GM03348 (cell line): ENCODE results near the gene WSB1.

Source experiments
- DNase-seq: peaks from one replicate; pipeline ENCODE4 v3.0.0; 2012; ENCODE audit warnings: low spot score

WSB1 gene

DNA sequence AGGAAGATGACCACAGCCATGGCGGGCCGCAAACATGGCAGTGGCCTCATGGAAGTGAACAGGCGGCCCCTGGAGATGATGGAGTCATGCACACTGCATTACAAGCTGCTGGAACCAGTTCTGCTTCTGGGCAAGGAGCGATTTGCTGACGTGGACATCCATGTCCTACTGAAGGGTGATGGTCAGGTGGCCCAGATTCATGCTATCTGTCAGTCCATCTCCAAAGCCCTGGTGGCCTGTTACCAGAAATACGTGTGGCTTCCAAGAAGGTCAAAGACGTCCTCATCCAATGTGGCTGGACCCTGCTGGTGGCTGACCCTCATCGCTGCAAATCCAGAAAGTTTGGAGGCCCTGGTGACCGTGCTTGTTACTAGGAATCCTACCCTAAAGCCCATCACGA, 13.4 kb upstream of the WSB1 start:
- no peak for DNase-seq

DNA sequence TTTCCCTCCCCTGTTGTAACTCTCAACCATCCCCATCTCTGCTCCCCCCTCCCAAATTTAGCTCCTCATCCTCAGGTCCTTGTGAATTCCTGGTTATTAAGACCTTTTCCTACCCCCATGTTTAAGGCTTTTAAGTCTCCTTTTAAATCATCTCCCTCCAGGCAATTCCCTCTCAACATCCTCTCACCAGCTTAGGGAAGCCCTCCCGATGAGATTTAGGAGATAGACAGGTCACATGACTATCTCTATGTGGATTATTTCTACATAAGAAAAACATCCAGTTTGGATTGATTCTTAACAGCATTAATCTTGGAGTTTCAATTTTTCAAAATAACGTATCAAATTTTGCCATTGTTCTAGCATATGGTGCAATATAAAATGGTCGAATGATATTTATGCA, 12.5 kb upstream of the WSB1 start:
- DNase-seq: no peak

DNA sequence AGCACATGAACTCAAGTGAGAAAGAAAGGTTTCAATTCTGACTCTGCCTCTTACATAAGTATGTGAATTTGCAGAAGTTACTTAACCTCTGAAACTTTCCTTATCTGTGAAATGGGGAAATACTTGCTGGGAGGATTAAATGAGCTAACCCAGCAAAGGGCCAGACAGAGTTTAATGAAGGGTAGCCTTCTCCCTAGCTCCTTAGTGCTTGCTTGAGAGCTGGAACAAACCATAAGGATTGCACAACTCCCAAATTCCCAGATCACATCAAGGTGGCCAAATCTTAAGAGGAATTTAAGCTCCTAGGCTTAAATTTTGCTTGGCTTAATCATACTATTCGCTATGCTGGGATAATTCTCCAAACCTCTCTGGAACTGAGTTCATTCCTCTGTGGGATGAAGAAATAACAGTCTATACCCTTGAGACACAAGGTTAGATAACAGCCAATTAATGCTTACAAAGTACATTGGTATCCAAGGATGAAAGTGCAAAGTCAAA, 11.8 kb upstream of the WSB1 start:
- peak; percentile 61 for DNase-seq

DNA sequence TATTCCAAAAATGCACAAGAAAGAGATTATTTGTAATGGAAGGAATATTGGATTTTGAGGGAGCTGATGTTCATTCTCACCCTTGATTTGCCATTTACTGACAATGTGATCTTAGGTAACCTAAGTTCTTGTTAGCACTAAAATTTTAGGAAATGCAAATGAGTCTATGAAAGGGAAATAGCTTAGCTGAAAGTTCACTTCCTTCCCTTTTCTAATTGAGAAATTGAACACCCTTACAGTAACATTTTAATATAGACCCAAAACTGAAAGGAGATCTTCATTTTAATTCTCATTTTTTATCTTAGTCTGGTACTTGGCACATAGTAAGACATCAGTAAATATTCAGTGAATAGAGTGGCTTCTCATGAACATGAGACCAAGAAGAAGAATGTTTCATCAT, 10.9 kb upstream of the WSB1 start:
- DNase-seq: no peak

DNA sequence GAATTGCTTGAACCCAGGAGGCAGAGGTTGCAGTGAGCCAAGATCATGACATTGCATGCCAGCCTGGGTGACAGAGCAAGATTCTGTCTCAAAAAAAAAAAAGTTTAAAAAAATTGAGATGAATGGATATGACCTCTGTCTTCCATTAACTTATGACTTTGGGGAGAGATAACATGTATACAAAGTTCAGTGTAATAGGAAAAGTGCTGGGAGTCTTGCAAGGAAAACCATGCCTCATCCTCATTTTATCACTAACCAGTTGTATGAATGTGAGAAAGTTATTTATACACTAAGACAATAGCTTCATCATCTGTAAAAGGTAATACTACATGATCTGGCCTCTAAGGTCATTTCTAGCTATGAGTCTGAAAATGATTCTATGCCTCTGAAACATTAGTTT, 10.2 kb upstream of the WSB1 start:
- no peak for DNase-seq

DNA sequence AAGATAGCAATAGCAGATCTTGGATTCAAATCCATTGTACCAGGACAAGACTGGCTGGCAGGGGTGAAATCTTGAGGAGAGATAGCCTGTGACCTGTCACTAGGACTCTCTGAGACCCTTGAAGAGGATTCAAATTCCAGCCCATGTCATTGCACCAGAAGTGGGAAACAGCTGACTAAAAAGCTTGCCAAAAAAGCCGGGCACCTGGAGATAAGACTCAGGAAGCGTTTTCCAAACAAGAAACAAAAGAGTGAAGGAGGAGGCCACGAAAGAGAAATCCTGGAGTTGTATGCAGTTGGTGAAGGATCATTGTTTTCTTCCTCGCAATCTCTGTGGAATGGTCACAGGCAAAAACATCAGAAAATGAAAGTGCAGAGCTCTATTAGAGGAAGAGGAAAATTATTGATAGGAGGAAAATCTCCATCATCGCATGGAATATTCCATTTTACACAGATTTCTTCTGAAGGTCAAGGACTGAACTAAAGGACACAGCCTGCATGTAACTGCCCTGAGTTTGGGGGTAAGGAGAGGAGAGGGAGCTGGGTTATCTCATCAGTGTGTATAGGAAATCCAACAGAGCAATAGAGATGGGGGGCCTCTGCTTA, 9.0 kb upstream of the WSB1 start:
- no peak for DNase-seq

DNA sequence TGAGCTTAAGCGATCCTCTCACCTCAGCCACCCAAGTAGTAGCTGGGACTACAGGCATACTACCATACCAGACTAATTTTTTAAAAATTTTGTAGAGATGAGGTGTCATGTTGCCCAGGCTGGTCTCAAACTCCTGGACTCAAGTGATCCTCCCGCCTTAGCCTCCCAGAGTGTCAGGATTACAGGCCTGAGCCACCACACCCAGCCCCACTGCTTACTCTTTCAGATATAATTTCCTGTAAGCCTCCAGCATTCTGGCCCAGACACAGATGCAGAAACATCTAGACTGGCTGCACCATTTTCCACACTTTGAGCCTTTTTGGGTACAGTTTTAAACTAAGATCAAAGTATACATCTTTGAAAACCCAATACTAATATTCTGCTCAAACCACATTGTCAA, 8.4 kb upstream of the WSB1 start:
- DNase-seq: no peak

DNA sequence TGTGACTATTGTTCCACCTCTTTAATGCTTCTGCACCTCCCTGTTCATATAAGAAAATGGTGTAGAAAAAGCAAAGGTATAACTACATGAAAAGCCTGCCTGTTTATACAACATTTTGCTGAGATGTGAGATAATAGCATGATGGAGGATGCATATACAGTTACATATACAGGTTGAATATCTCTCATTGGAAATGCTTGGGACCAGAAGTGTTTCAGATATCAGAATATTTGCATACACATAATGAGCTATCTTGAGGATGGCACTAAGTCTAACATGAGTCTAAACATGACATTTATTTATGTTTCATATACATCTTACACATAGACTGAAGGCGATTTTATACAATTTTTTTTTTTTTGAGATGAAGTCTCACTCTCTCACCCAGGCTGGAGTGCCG, 5.7 kb upstream of the WSB1 start:
- no peak for DNase-seq

DNA sequence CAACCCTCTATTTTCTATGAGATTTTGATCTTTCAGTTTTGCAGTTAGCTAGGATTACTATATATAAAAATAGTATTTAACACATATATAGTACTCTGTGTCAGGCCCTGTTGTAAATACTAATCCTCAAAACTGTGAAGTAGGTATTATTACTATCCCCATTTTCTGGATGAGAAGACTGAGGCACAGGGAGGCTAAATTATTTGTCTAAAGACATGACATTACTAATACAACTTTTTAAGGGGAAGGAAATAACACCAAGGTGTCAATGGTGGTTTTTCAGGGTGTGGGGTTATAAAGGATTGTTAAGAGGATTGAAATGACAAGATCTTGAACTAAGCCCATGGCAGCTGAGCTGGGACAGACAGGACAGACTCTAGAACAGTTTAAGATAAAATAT, 4.1 kb upstream of the WSB1 start:
- no peak for DNase-seq

DNA sequence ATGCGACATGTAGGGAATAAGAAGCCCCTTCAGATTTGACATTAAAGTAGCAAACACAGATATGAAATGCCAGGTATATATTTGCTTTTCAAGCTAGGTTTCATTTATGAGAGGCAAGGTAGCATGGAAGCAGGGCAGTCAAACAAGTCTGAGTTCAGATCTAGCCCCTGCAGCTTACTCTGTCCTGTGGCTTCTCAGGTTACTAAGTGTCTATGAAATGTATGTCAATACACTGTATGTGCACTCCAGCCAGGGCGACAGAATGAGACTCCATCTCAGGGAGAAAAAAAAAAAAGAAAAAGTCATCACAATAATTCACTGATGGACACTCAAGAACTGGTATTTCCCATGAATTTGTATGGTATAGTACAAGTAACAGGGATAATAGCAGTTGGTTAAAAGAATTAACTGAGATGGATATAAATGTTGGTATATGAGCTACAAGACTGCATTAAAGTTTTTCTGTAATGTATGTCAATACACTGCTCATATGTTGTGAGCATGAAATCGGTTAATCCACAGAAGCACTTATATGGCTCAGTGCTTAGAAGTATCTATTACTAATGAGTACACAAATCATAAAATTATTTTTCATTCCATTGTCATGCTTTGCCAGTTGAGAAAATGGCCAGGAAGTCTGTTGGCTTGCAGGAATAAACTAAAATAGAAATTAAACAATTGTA, 2.9 kb upstream of the WSB1 start:
- DNase-seq: no peak

DNA sequence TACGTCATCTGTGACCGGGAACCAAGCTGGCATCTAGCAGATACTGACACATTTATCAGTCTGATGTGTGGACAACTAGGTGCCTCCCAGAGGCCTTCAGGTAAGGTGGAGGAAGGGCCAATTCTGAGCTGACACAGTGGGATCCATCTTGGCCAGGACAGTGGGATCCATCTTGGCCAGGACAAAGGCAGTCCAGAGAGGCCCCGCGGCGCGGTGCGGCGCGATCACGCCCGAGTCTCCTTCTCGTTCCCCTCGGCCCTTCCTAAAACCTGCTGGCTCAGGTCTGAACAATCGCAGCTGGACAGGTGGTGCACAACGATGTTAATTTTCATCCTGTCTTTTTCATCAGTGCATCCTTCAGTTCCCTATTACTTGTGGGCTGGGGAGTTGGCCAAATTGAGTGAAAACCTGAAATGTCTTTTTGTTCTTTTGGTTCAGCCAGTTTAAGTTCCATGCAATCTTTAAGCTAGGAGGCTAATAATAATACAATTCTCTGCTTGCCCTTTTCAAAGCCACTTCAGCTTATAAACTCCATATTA, 486 bp upstream of the WSB1 start:
- peak; percentile 7 for DNase-seq

DNA sequence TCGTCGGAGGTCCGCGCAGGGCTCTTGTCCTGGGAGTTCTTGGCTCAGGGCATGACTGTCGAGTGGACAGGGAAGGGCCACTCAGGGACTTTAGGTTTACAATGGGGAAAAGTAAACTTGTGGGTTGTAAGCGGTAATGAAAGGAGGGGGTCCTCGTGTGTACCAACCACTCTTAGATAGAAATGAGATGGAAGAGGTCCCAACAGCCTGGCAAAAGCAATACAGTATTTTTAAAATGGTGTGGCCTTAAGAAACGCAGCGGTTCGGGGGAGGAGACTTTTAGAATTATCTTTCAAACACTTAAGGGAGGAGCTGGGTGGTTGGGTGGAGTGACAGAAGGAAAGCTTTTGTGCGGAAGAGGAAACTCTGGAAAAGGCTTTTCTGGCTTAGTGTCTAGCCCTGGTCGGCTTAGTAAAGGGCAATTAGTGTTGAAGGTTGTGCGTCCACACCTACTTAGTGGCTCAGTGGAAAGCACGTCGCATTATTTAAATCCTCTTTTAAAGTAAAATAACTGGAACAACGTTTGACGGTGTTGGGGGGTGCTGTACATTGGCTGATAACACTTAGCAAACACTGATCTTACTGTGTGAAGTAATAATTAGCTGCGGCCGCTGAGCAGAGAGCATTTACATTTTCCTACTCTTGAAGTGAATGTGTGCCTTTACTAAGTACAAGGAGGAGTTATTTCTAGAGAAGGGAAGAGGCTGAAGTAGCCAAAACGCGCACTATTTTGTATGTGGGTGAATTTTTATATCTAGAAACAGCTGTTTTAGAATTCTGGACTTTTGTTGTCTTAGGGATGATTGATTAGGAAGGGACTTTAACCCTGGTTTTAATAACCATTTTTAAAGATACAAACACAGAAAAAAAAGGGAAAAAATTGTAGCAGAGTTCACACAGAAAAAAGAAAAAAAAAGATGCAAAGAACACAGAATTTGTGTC, 1.0 kb downstream of the WSB1 start:
- peak; percentile 75 for DNase-seq

DNA sequence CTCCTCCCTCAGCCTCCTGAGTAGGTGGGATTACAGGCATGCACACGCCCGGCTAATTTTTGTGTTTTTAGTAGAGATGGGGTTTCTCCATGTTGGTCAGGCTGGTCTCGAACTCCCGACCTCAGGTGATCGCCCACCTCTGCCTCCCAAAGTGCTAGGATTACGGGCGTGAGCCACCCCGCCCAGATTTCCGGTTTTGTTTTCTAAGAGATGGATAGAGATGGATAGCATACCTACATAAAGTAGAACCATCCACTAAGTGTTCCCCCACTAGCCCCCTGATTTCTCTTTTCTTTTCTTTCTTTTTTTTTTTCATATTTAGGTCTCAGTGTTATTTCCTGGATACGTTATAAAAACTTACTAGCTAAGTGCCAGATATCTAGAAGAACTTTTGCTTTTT, 2.0 kb downstream of the WSB1 start:
- DNase-seq: no peak

DNA sequence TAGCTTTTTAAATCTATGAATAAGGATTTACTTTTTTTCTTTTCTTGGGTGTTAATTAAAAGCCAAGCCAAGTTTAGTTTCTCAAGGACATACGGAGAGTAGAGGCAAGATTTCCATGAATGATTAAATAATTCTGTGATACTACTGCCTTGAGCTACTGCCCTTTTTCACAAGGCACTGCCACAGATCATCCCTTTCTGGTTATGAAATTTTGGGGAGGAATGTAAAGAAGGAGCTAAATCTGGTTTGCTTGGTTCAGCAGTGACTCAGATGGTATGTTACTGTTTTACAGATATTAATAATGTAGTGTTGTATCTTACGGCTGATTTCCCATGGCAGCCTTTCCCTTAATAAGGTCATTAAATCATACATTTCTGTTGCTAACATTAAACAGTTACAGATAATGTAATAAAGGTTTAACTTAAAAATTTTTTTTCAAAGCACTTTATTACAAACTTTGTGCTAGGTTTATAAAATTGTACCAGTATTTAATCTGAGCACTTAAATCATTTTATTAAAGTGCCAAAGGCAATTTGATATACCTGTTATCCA, 2.6 kb downstream of the WSB1 start:
- DNase-seq: peak; percentile 78

DNA sequence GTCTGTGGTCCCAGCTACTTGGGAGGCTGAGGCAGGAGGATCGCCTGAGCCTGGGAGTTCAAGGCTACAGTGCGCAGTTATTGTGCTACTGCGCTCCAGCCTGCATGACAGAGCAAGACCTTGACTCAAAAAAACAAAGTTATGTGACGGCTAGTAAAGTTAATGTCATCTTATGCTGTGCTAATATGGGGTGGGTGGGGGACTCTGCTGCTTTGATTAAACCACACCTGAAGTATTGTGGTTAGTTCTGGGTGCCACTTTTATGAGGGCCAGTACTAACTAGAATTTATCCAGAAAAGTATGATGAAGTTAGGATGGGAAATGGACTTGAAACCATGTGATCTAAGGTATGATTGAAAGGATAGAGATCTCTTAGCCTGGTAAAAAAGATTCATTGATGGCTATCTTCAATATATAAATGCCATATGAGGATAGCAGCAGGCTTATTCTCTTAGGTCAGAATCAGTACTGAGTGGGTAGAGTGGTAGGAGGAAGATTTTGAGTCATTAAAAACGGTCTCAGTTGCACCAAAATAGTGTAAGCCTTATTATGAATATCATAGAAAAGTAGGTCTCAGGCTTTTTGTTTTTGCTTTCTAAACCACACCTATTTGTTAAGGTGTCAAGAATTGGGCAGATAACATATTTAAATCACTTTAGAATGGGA, 5.6 kb downstream of the WSB1 start:
- no peak for DNase-seq

DNA sequence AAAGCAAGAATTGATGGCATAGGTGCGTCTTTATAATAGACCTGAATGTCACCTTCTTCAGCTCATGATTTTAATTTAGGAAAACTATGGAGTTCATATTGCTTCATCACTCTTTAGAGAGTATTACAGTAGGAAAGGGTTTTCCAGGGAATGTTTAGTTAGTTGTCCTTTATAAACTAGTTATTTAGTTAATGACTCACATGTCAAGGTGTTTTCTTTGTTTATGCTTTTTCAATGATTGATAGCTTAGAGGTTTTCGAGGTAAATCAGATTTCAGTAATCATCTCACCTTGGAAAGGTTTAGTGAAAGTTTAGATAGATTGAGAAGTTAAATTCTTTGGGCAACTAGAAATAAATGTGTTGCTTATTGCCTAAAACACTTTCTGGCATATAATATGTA, 9.8 kb downstream of the WSB1 start:
- DNase-seq: no peak

DNA sequence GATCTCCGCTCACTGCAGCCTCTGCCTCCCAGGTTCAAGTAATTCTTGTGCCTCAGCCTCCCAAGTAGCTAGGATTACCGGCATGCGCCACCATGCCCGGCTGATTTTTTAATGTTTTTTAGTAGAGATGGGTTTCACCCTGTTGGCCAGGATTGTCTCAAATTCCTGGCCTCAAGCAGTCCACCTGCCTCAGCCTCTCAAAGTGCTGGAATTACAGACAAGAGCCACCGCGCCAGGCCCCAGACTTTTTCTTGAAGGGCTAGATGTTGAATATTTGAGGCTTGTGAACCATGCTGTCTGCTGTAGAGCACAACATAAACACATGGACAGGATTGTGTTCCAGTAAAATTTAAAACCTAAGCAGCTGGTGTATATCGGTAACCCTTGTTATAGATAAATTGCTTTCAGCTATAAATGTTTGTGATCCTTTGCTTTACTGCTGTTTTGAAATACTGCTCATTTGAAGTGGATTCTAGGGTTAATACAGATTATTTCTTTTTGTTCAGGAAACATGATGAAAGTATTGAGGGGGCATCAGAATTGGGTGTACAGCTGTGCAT, 12.4 kb downstream of the WSB1 start:
- DNase-seq: no peak

DNA sequence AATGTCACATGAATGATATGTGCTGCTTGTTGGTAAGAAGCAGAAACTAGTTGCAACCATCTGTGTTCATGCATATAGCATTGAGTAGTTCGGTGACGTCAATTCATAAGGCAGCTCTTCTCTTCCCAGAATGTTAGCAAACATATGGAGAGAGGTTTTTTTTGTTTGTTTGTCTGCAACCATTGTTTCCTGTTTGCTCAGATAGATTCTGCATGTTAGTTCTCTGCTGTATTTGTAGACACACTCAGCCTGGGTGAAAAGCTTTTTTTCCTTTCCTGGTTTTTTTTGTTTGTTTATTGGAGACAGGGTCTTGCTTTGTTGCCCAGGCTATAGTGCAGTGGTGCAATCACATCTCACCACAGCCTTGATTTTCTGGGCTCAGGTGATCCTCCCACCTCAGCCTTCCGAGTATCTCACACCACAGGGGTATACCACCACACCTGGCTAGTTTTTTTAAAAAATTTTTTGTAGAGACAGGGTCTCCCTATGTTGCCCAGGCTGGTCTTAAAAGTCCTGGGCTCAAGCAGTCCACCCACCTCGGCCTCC, 16.7 kb downstream of the WSB1 start:
- DNase-seq: no peak

DNA sequence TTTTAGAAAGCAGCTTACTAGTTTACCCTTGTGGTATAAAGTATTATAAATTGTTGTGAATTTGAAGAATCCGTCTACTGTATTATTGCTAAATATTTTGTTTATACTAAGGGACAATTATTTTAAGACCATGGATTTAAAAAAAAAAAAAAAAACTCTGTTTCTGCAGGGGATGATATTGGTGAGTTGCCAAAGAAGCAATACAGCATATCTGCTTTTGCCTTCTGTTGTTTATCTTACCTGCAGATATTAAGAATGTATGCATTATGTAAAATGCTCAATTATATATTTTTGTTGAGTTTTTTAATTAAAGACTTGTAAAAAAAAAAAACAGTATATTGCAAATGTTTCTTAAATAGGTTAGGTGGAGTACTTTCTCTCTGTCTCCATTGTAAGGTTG, 19.4 kb downstream of the WSB1 start:
- no peak for DNase-seq

DNA sequence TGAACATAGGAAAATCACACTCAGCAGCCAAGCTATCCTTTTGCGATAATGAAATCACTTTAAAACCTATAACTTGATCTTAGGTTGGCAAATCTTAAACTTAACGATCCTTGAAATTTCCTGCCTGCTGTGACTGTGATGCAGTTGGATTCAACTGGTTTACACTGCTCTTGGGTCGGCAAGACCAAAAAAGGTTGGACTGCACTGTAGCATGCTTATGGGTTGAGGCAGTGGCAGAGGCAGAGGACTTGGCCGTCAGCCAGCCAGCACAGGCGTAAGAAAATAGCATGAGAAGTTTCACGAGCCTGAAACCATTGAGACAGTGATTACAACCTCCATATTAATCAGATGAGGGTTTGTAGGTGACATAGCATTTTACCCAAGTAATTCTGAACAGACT, 21.4 kb downstream of the WSB1 start:
- peak; percentile 79 for DNase-seq

DNA sequence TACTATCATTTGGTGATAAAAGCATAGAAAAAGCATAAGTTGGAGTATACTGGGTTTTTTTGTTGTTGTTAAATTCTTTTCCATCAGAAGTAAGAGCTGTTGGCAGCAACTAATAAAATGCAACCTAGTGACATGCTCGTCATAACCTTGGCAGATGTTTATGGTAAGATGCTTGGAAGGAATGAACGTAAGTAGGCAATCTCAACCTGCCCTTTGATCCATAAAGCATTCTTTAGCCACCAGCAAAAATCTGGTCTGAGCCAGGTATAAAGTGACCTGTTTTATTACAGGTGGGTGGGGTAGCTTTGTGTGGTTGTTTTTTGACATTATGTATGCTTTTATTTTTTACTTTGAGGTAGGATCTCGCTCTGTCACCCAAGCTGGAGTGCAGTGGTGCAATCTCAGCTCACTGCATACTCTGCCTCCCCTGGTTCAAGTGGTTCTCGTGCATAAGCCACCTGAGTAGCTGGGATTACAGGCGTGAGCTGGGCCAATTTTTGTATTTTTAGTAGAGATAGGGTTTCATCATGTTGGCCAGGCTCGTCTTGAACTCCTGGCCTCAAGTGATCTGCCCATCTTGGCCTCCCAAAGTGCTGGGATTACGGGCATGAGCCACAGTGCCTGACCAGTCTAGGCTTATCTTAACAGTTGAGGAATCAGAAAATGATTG, 22.0 kb downstream of the WSB1 start:
- DNase-seq: no peak
